Esophagus muscularis mucosa (tissue), 4 donors: Measurements from ENCODE around the gene RAB15.

ENCODE experiments used
- CTCF ChIP-seq, 3 experiments: fragments of 200-600 bp in 2 of 3; fragments of 450-650 bp in 1 of 3; sonication (generic) in 2 of 3; IDR thresholded peaks; one replicate each; pipeline ENCODE4 v1.5.1; 2017 to 2019; ENCODE audit warnings: antibody characterized with exemption in 3 of 3, mild to moderate bottlenecking in 2 of 3, moderate library complexity in 1 of 3
- EP300 ChIP-seq: sonication (generic); formaldehyde crosslinking; IDR thresholded peaks from one replicate; pipeline ENCODE4 v1.6.1; 2017; ENCODE audit warnings: antibody characterized with exemption
- POLR2A ChIP-seq: fragments of 450-650 bp; IDR thresholded peaks from one replicate; pipeline ENCODE4 v1.6.1; 2017; ENCODE audit warnings: antibody characterized with exemption, moderate library complexity, mild to moderate bottlenecking, low read depth
- POLR2AphosphoS5 ChIP-seq, 2 donors: sonication (generic); formaldehyde crosslinking; IDR thresholded peaks; one replicate each; pipeline ENCODE4 v1.6.1; 2017; ENCODE audit warnings: antibody characterized with exemption in 2 of 2

GRCh38 chr14:64919618-64920017 lies 52.5 kb downstream of the RAB15 start:
- TF ChIP-seq POLR2AphosphoS5 (IDR thresholded peaks at IDR 0.05), result no peak
- TF ChIP-seq CTCF (IDR thresholded peaks at IDR 0.05), result no peak
- TF ChIP-seq EP300, result no peak
- no peak for TF ChIP-seq POLR2A
